SK-N-SH (cell line): Measurements from ENCODE around the gene DPEP3.

Source experiments
- NFIC ChIP-seq: IDR thresholded peaks from 2 replicates; pipeline ENCODE4 v1.4.0; 2012; ENCODE audit warnings: borderline replicate concordance
- RXRA ChIP-seq: IDR thresholded peaks from 2 replicates; pipeline ENCODE4 v1.4.0; 2012; ENCODE audit warnings: low read depth, mild to moderate bottlenecking, borderline replicate concordance
- SMC3 ChIP-seq: IDR thresholded peaks from 2 replicates; pipeline ENCODE4 v1.6.1; 2012; ENCODE audit warnings: low read depth, low read length, improper control_type of control experiment
- TF ChIP-seq, protein P1 (sequence below): fragments of 150-350 bp; IDR thresholded peaks from 2 replicates; pipeline ENCODE4 v1.6.1; 2016; ENCODE audit warnings: mild to moderate bottlenecking, low read depth, low read length
- TF ChIP-seq, protein P2 (sequence below): fragments of 200-600 bp; sonication (generic); IDR thresholded peaks from 2 replicates; pipeline ENCODE4 v1.6.1; 2017; ENCODE audit warnings: antibody characterized with exemption, mild to moderate bottlenecking, moderate library complexity
- TF ChIP-seq, protein P3 (sequence below): IDR thresholded peaks from 2 replicates; pipeline ENCODE4 v1.4.0; 2012; ENCODE audit warnings: low read depth, borderline replicate concordance

DNA sequence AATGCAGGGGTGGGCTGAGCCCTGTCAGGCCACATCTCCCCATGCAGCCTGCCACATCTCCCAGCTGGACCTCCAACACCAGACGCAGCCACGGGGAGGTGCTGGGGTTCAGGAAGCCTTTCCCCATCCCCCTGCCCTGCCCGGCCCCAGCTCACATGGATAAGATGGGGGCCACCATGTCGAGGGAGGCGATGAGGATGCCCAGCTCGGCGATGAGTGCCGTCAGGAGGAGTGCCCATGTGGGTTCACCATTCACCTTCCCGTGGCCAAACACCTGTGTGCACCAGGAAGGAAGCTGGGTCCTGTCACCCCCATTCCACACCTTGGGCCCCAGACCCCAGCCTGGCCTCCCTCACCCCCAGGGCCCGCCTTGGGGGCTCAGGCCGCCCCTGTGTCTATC lies 30.7 kb downstream of the DPEP3 start:
- TF ChIP-seq, protein P1, sequence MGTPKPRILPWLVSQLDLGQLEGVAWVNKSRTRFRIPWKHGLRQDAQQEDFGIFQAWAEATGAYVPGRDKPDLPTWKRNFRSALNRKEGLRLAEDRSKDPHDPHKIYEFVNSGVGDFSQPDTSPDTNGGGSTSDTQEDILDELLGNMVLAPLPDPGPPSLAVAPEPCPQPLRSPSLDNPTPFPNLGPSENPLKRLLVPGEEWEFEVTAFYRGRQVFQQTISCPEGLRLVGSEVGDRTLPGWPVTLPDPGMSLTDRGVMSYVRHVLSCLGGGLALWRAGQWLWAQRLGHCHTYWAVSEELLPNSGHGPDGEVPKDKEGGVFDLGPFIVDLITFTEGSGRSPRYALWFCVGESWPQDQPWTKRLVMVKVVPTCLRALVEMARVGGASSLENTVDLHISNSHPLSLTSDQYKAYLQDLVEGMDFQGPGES: no peak
- no peak for TF ChIP-seq NFIC
- no peak for TF ChIP-seq RXRA
- TF ChIP-seq, protein P2, sequence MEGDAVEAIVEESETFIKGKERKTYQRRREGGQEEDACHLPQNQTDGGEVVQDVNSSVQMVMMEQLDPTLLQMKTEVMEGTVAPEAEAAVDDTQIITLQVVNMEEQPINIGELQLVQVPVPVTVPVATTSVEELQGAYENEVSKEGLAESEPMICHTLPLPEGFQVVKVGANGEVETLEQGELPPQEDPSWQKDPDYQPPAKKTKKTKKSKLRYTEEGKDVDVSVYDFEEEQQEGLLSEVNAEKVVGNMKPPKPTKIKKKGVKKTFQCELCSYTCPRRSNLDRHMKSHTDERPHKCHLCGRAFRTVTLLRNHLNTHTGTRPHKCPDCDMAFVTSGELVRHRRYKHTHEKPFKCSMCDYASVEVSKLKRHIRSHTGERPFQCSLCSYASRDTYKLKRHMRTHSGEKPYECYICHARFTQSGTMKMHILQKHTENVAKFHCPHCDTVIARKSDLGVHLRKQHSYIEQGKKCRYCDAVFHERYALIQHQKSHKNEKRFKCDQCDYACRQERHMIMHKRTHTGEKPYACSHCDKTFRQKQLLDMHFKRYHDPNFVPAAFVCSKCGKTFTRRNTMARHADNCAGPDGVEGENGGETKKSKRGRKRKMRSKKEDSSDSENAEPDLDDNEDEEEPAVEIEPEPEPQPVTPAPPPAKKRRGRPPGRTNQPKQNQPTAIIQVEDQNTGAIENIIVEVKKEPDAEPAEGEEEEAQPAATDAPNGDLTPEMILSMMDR: no peak
- no peak for TF ChIP-seq SMC3
- TF ChIP-seq, protein P3, sequence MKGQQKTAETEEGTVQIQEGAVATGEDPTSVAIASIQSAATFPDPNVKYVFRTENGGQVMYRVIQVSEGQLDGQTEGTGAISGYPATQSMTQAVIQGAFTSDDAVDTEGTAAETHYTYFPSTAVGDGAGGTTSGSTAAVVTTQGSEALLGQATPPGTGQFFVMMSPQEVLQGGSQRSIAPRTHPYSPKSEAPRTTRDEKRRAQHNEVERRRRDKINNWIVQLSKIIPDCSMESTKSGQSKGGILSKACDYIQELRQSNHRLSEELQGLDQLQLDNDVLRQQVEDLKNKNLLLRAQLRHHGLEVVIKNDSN: no peak
